HG03159 (cell line): ENCODE measurements around the gene NACC2.

ENCODE experiments used
- ATAC-seq: cut with Tn5 transposase; IDR thresholded peaks from one replicate; pipeline ENCODE4 v1.9.1; 2021; ENCODE audit warnings: mild to moderate bottlenecking, moderate library complexity; ENCODE audit not compliant: unreplicated experiment

Gene NACC2

DNA sequence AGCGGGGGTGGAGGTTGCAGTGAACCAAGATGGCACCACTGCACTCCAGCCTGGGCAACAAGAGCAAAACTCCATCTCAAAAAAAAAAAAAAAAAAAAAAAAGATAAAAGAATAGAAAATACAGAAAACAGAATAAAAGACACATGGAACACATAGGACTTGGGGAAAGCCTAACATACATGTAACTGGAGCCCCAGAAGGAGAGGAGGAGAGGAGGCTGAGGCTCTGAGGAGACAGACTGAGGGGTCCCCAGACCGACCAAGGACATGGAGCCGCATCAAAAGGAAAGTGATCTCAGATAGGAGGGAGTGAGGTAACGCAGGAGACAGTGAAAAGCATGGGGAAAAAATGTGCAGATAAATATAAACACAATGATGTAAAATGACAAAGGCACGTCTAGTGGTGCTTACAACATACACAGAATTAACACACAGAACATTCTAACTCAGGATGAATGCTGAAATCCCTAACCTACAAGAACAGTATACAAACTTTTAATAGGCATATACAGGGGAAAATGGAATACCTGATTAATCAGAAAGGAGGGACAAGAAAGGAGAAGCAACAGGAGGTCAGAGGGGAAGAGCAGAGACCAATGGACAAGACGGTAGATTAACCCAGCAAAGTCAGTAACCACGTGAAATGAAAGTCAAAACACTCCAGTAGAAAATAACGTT lies 68.7 kb downstream of the NACC2 start:
- ATAC-seq: no peak

- no peak for ATAC-seq
Measured at GRCh38 chr9:136025481-136025880, 69.6 kb downstream of the NACC2 start.

DNA sequence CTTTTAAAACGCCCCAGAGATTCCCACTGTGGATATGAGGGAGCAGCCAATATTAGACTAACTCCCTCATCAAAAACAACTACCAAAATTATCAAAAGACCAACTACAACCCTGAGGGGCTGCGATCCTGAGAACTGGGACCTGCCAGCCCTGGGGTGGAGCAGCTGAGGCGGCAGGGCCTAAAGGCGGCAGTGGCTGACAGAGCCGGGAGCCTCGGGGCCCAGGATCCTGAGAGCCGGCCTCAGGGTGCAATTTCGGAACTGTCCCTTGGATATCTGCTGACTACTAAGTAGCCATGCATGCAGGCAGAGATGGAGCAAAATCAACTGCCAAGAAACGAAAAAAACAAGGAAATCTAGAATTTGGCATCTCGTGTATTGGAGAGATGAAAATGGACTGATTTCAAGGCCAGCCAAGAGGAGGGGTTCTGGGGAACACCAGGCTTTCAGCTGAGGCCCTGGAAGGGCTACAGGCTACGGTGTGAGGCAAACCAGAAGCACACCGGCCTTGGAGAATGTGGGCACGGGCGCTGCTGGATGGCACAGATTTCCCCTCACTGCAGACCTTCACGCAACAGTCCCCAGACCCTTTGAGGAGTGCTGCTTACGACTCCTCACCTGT lies 70.3 kb downstream of the NACC2 start:
- ATAC-seq: no peak

- no peak for ATAC-seq
Measured at GRCh38 chr9:136024286-136024685, 70.8 kb downstream of the NACC2 start.

DNA sequence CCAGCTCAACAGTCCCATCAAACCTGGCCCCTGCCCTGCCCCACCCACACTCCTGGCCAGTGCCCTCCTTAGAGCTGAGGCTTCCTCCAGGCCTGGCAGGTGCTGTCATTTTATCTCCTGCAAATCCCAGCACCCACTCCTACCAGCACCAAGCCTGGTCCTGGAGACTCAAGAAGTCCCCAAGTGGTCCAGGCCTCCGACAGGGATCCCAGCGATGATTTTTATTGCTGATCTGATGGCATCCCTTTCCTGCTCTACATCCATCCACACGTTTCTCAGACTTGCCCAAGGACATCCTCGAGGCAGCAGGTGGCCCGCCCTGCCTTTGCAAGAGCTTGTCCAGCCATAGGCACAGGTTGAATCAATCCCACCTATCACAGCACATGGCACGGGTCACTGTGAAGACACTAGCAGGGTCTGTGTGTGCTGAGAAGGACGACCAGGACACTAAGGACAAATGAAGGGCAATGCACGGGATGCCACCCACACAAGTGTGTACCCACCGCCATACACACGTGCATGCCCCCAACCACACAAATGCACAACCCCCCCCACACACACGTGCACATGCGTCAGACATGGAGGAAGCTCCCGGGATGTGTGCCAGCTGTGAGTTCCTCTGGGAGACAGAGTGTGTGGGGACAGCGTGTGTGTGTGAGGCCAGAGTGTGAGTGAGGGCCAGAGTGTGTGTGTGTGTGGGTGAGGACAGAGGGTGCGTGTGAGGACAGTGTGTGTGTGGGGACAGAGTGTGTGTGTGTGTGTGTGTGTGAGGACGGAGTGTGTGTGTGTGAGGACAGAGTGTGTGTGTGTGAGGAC lies 71.5 kb downstream of the NACC2 start:
- no peak for ATAC-seq

DNA sequence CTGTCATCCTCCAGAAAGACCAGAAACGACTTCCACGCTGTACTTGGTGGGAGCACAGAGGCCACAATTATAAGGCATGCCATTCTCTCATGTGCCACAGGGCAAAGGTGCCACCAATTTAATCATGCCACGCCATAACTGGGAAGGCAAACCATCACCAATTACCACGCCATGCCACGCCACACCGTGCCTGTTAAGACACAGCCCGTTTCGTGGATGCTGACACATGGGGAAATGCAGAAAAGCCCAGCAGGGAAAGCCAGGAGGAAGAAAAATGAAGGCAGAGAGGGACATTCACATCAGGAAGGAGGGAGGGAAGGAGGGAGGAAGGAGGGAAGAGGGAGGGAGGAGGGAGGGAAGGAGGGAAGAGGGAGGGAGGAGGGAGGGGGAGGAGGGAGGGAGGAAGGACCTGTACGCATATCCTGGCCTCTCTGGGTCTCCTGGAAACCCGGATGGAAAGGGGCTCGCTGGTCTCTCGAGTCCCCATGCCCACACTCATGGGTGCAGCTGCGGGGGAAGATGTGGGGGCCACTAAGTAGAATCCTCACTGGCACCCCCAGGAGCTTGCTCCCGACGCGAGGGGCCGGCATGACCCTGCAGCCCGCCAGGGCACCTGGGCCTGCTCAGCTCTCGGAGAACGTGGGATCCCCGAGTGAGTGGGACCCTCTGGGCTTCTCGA lies 72.2 kb downstream of the NACC2 start:
- no peak for ATAC-seq

- no peak for ATAC-seq
Measured at GRCh38 chr9:136021872-136022681, 73.0 kb downstream of the NACC2 start.

DNA sequence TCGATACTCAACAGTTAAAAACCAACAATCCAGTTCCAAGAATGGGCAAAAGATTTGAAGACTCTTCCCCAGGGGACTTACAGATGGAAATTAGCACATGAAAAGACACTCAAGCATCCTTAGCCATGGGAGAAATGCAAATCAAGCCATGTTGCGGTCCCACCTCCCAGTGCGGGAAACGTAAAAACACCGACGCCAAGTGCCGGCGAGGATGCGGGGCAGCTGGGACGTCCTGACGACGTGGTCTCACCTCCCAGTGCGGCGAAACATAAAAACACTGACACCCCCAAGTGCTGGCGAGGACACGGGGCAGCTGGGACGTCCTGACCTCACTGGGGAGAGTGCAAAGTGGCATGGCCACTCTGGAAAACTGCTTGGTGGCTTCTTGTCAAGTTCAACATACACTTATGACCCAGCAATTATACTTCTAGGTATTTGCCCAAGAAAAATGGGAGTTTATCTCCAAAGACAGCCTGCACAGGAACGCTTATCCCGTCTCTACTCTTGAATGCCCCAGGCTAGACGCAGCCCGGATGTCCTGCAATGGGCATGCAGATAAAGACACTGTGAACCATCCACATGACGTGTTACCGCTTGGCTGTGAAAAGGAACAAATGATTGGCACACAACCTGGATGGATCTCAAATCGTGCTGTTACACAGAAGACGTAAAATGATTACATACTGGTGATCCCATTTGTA lies 73.8 kb downstream of the NACC2 start:
- ATAC-seq: no peak

DNA sequence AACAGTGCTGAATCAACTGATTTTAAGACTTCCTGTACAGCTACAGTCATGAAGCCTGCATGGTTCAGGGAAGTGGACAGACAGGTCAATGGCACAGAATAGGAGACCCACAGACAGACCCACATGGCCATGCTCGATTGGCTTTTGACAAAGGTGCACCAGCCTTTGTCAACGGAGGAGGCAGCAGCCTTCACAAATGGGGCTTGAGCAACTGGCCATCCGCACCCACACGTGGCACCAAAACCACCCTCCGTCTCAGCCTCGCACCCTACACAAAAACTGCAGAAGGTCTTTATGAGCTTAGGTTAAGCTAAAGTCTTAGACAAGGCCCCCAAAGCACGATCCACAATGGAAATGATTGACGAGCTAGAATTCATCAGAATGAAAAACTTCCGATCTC lies 74.4 kb downstream of the NACC2 start:
- ATAC-seq: no peak

DNA sequence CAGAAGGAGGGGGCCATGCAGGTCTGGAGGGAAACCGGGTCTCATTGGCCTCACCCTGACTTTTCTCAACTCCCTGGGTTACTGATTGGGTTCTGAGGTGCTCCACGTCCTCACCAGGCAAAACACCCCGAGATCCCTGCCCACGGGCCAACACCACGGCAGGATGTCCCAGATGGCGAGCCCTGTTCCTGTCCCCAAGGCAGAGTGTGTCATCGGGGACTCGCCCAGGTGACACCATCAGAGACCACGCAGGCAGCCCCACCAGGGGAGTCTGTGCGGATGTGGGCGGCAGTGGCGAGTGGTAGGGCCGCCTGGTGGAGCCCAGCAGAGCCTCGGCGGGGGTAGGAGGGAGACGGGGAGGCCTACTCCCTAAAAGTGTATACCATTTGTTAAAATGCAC lies 74.9 kb downstream of the NACC2 start:
- no peak for ATAC-seq

GRCh38 chr9:136019681-136020060 lies 75.4 kb downstream of the NACC2 start:
- ATAC-seq: no peak

- no peak for ATAC-seq
Measured at GRCh38 chr9:136019041-136019680, 75.9 kb downstream of the NACC2 start.

DNA sequence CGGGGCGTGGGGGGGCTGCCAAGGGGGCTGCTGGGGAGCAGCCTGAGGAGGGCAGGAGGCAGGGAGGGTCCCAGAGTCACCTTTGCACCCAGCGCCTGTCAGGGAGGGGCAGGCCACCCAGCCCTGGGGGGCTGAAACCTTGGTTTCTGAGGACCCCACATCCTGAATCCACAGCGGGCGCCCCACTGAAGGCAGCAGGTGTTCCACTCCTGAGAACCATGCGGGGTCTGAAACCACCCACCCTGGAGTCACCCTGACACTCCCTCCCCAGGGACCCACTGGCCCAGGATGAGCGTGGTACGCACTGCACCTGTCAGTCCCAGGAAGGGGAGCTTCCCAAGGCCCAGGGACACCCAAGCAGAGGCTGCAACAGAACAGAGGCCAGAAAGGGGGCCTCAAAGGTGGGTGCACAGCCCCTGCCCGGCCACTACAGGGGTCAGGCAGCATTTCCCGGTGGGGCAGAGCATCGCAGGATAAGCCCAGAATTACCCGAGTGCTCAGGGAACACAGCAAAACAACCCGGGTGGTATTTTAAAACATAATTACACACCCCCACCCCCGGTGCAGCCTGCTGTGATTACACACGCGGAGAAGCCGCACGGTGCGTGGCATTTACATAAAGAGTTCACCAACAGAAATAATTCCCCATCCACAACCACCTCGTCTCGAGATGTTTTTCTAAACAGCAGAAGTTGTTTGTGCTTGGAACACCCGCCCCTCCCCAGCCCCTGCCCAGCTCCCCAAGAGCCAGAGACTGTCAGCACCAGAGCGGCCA lies 76.6 kb downstream of the NACC2 start:
- ATAC-seq: no peak

DNA sequence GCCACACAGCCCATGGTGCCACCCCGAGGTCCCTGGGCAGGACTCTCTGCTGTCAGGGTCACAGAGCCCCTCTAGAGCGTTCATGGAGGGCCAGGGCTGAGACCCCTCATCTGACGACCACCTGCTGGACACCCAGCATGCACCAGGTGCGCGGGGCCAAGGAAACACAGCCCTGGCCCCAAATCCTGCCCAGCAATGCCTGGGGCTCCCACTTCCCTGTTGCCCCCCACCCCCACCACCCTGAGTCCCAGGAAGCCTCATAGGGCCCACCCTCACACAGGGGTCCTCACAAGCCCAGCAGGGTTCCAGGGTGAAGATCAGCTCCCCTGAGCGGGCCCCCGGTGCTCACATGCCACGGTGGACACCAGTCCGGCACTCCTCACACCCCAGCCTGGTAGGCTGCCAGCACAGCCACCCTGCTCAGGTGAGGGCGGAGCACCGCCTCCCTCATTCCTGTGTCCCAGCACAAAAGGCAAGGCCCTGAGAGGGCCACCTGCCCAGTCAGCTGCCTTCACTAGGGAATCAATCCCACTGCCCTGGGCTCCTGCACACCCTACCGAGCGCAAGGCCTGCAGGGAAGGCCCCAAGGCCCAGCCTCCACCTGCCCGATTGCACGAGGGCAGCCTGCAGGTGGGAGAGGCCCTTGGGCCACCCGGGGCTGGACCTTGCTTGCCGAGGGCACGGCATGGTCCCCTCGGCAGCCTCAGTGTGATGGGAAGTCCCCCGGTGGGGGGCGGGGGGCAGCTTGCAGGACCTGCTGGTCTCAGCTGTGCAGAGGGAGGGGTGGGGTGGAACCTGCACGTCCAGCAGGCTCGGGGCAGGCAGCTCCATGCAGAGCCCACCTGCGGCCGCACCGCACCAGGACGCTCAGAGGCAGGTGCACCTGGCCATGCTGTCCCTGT lies 77.5 kb downstream of the NACC2 start:
- ATAC-seq: no peak

- ATAC-seq: no peak
Measured at GRCh38 chr9:136016572-136017288, 78.4 kb downstream of the NACC2 start.

DNA sequence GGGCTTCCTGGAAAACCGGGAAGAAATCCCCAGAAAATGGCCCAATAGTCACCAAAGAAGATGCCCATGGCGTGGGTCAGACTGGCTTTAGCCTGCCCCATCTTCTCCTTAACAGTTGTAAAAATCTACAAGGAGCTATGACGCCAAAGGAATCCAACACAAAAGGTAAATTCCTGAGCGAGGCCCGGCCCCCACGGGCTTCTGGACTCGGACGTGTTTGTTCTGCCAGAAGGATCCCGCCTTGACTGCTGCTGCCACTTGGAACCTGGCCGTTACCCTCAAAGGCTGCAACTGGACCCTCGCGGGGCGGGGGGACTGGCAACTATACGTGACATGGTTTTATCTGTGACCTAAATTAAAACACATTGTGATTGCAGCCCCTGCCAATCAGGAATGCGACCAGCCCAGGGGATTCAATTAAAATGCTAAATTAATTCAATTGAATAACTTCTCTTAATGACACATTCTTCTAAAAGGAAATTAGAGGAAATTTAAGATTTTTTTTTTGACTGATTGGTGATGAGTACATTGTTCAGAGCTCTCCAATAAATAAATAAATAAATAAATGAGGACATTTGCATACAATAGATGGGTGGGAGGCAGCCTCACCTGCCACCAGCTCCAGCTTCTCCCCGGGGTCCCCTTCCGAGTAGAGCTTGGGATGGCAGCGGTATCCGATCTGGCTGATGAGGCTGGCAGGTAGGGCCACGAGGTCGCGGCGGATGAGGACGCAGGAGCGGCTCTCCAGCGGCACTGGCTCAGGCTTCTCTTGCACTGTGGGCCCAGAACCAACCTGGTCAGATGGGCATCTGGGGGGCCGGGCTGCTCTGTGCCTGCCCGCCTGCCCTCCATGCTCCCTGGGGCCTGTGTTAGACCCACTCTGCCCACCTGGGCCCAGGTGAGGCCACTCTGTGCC lies 79.2 kb downstream of the NACC2 start:
- ATAC-seq: no peak
